Measurements from ENCODE around the gene FERMT1.

- no peak for TF ChIP-seq CTCF (optimal IDR thresholded peaks at IDR 0.05 in 1 of 3, IDR thresholded peaks at IDR 0.05 in 1 of 3, conservative IDR thresholded peaks at IDR 0.05 in 1 of 3; ENCODE audit: extremely low read depth in 1 of 3, insufficient read depth in 2 of 3, low read length in 3 of 3)
- TF ChIP-seq EZH2 (IDR thresholded peaks at IDR 0.05; ENCODE audit: low read length): no peak
Observed at GRCh38 chr20:6122111-6122872, 538 bp downstream of the FERMT1 start.

All from keratinocyte (primary cell).